D721Med (cell line): ENCODE results near the gene SLC16A4.

Experiments used
- DNase-seq: peaks from one replicate; pipeline ENCODE4 v3.0.0; 2011; ENCODE audit warnings: low spot score; ENCODE audit not compliant: insufficient read length
- FAIRE-seq: peaks from 2 replicates; lab custom pipeline; 2011; peaks lifted over from hg19 to GRCh38; lab: Jason Lieb, UNC
- CTCF ChIP-seq: IDR thresholded peaks from 2 replicates; pipeline ENCODE4 v1.5.1; 2012; ENCODE audit warnings: mild to moderate bottlenecking, control low read depth; ENCODE audit not compliant: insufficient read depth; ENCODE audit errors: missing control alignments

Gene SLC16A4

GRCh38 chr1:110356379-110356778, 34.4 kb downstream of the SLC16A4 start:
- FAIRE-seq (no peak), DNase-seq (no peak)
- TF ChIP-seq CTCF: no peak

GRCh38 chr1:110355321-110355720, 35.5 kb downstream of the SLC16A4 start:
- no peak for TF ChIP-seq CTCF
- FAIRE-seq (no peak), DNase-seq (no peak)

DNA sequence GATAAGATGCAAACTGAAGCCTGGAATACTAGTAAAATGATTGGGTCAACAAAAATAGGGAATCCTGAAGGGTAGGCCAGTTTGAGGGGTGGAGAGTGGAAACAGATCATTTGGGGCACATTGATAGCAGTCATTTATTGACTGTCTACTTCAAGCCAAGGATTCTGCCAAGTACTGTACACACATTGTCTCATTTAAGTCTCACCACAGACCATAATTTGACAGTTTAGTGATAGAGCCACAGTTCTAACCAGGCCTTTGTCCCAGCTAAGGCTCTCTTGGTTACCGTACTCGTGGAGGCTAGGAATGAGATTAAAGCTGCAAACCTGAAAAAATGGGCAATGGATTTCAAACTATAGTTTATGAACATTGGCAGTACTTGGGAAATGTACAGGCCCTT, 40.5 kb downstream of the SLC16A4 start:
- no peak for FAIRE-seq
- no peak for TF ChIP-seq CTCF
- DNase-seq: no peak

- no peak for FAIRE-seq
- no peak for DNase-seq
- no peak for TF ChIP-seq CTCF
These were observed 42.1 kb downstream of the SLC16A4 start for GRCh38 chr1:110348771-110349170.

DNA sequence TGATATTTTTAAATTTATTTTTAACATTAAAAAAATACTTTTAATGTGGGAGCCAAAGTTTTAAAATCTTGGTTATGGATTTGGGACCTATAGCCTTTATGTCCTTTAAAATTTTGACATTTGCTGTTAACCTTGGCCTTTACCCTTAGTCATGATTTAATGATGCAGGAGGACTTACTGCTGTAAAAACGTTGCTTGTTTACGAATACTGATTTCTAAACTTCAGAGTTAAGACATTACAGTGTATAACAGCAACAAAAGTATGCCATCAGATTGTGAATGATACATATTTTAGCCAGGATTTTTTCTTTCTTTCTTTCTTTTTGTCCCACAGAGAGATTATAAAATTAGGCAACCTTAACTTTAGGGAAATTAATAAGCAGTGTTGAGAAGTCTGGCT, 42.8 kb downstream of the SLC16A4 start:
- no peak for FAIRE-seq
- no peak for DNase-seq
- no peak for TF ChIP-seq CTCF

DNA sequence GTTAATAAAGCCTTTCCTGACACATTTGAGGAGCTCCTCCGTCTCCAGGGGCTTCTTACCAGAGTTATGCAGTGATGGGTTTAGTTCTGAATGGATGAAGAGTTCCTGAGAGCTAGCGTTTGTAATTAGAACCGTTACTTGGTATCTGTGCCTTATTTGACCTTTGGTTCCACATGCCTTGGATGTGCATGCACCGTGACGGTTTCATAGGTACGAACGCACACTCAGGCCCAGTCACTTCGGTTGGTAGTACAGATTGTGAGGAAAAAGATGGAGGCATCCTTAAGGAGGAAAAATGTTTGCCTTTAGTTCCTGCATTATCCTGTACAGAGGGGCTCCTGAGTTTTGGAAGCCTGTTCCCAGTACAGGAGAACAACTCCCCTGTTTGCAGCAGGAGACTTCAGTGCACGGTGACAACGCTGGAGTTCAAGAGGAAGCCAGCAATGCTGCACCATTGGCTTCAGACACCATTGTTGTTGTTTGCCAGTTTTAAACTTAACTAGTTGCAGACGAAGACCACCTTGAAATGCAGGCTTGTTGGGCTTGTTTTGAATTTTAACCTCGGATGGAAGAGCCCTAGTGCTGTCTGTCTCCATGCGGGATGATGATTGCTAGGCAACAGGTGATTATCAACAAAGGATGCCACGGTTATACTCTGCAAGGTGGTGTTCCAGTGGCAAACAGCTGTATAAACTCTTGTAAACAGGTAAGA, 43.5 kb downstream of the SLC16A4 start:
- TF ChIP-seq CTCF: no peak
- DNase-seq: no peak
- no peak for FAIRE-seq

DNA sequence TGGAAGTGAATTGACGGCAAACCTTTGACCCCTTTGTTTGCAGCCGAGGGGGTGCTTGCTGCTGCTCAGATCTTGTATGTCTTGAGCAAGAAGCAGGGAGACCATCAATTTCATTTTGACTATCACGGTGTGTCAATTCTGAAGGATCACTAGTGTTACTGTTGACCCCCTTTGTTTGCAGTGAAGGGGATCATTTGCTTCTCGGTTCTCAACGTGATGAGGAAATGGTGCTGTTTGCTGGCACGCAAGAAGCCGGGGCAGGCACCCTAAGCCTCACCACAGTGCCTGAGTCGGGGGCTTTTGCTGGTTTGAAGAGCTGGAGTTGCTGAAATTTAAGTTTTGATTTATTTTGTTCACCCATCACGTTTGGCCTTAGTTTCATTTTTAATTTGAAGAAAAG, 44.1 kb downstream of the SLC16A4 start:
- TF ChIP-seq CTCF: no peak
- FAIRE-seq: no peak
- DNase-seq: no peak
